Smooth muscle cell (in vitro differentiated cells): ENCODE measurements around the gene RUBCN. TPM values are rescaled to one million over a fixed set of nuclear protein-coding genes. Genes with fewer than 3 reads are reported as not detected.
A peak's percentile ranks its signal among the peaks of the same experiment; 100 is the strongest.
"Not testable (repeated sequence)": the region's sequence is repeated elsewhere in the genome, so short reads cannot be mapped to it uniquely, and the experiment has no call there.

Source experiments
- DNase-seq: peaks from one replicate; lab custom pipeline; 2025; ENCODE audit not compliant: unreplicated experiment; lab: John Stamatoyannopoulos, UW
- H2AFZ ChIP-seq: fragments of 200-600 bp; sonication (generic); 2 replicates; pipeline ENCODE4 v1.6.0; 2016; ENCODE audit warnings: antibody characterized with exemption, low read depth, mild to moderate bottlenecking
- H3F3A ChIP-seq: fragments of 200-600 bp; sonication (generic); 2 replicates; pipeline ENCODE4 v1.6.0; 2017; ENCODE audit warnings: antibody characterized with exemption, low read depth
- H3K27ac ChIP-seq: fragments of 200-600 bp; sonication (generic); 2 replicates; pipeline ENCODE4 v1.5.1; 2016; ENCODE audit warnings: low read depth, mild to moderate bottlenecking
- H3K27me3 ChIP-seq: fragments of 200-600 bp; sonication (generic); 2 replicates; pipeline ENCODE4 v1.6.1; 2016; ENCODE audit warnings: low read depth, mild to moderate bottlenecking
- H3K36me3 ChIP-seq: fragments of 200-600 bp; sonication (generic); 2 replicates; pipeline ENCODE4 v1.5.1; 2016; ENCODE audit warnings: low read depth
- H3K4me1 ChIP-seq: fragments of 200-600 bp; sonication (generic); 2 replicates; pipeline ENCODE4 v1.5.1; 2016; ENCODE audit warnings: low read depth
- H3K4me2 ChIP-seq: fragments of 200-600 bp; sonication (generic); 2 replicates; pipeline ENCODE4 v1.6.0; 2016; ENCODE audit warnings: mild to moderate bottlenecking
- H3K4me3 ChIP-seq: fragments of 200-600 bp; sonication (generic); 2 replicates; pipeline ENCODE4 v1.5.1; 2016; ENCODE audit warnings: mild to moderate bottlenecking
- H3K79me2 ChIP-seq: fragments of 200-600 bp; sonication (generic); 2 replicates; pipeline ENCODE4 v1.6.0; 2016; ENCODE audit warnings: low read depth, mild to moderate bottlenecking
- H3K9ac ChIP-seq: fragments of 200-600 bp; sonication (generic); 2 replicates; pipeline ENCODE4 v1.6.0; 2016; ENCODE audit warnings: low read depth
- H3K9me3 ChIP-seq: fragments of 200-600 bp; sonication (generic); replicated peaks from 2 replicates; pipeline ENCODE4 v1.5.1; 2016; ENCODE audit warnings: low read depth
- H4K20me1 ChIP-seq: fragments of 200-600 bp; sonication (generic); 2 replicates; pipeline ENCODE4 v1.6.0; 2016; ENCODE audit warnings: low read depth
- WGBS: methylation state at CpG from one replicate; pipeline ENCODE4 v1.1.7; 2016; ENCODE audit warnings: low lambda C conversion rate; 5-methylcytosine and 5-hydroxymethylcytosine counted together
- polyA plus RNA-seq: library from polyadenylated mRNA; unstranded; fragments of >200 nt; fragmentation: Nextera tagmentation; extraction: Ambion mirVana; gene quantifications from 2 replicates; pipeline ENCODE4 v1.2.1, GENCODE V29; 2016
- total RNA-seq: library from RNA; depleted of rRNA; stranded (reverse); fragments of >200 nt; gene quantifications from 2 replicates; pipeline ENCODE4 v1.2.3, GENCODE V29; 2014

RUBCN gene
- total and polyA plus RNA-seq, 2 experiments from 2014 or later = 7.5 to 8.3 TPM

DNA sequence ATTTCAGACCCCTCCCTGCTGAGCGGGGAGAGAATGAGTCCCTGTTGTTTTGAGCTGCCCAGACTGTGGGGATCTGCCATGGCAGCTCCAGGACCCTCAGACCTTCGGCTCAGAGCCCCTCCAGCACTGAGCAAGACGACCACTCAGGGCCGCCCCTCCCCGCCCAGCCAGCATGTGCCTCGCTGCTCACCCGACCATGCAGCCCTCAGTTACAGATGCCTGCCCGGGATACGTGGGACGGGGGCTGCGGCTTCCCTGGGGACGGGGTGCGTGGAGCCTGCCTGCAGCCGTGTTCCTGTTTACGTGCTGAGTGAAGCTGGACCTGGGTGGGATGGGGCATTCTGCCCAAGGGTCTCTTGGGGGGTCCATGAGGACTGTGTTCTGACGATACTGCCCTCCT, 77.0 kb downstream of the RUBCN start:
- not testable (repeated sequence) for H3K79me2 ChIP-seq, H3K27me3 ChIP-seq, H3F3A ChIP-seq, H3K9me3 ChIP-seq, H3K4me1 ChIP-seq, H3K9ac ChIP-seq, H2AFZ ChIP-seq, DNase-seq, H3K4me2 ChIP-seq, H4K20me1 ChIP-seq, H3K36me3 ChIP-seq, H3K27ac ChIP-seq, H3K4me3 ChIP-seq
- WGBS = 90% methylated on average over 16 of the region's 16 CpGs

DNA sequence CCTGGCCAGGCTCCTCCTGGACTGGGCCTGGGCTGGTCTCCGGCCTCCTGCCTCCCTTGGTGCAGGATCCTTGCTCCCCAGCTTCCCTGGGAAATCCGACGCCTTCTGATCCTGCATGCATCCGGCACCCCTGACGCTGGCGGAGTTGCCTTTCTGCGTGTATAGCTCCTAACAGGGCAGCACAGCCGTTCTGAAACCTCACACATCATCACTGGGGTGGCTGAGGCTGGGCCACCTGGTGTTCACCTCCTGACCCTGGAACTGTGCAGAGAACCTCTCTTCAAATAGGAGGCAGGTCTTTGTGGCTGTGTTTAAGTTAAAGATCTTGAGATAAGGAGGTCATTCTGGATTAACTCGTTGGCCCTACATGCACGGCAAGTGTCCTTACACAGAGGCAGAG, 77.6 kb downstream of the RUBCN start:
- DNase-seq = not testable (repeated sequence)

DNA sequence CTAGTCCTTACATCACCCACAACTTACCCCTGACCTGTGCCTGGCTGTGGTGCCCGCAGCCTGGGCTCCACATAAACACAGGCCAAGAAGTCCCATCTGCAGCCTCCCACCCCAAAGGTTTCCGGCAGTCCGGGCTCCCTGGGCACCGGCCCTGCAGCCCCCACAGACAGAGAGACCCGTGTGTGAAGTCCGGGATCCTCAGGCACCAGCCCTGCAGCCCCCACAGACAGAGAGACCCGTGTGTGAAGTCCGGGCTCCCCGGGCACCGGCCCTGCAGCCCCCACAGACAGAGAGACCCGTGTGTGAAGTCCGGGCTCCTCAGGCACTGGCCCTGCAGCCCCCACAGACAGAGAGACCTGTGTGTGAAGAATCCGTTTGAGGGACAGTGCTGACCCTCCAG, 78.0 kb downstream of the RUBCN start:
- not testable (repeated sequence) for H3K79me2 ChIP-seq, DNase-seq, H3K36me3 ChIP-seq, H3F3A ChIP-seq, H4K20me1 ChIP-seq, H2AFZ ChIP-seq, H3K4me2 ChIP-seq, H3K27ac ChIP-seq, H3K9me3 ChIP-seq, H3K27me3 ChIP-seq, H3K4me3 ChIP-seq, H3K9ac ChIP-seq, H3K4me1 ChIP-seq
- 89% methylated on average over 13 of the region's 13 CpGs for WGBS

More for the DNA sequence above, 77.6 kb downstream of the RUBCN start:
- H3K27me3 ChIP-seq, H2AFZ ChIP-seq, H3K4me1 ChIP-seq, H3K79me2 ChIP-seq, H3K4me2 ChIP-seq, H3K27ac ChIP-seq, H3K4me3 ChIP-seq, H3K9me3 ChIP-seq, H3F3A ChIP-seq, H3K36me3 ChIP-seq, H3K9ac ChIP-seq, H4K20me1 ChIP-seq: not testable (repeated sequence)
- 81% methylated on average over 9 of the region's 10 CpGs for WGBS

DNA sequence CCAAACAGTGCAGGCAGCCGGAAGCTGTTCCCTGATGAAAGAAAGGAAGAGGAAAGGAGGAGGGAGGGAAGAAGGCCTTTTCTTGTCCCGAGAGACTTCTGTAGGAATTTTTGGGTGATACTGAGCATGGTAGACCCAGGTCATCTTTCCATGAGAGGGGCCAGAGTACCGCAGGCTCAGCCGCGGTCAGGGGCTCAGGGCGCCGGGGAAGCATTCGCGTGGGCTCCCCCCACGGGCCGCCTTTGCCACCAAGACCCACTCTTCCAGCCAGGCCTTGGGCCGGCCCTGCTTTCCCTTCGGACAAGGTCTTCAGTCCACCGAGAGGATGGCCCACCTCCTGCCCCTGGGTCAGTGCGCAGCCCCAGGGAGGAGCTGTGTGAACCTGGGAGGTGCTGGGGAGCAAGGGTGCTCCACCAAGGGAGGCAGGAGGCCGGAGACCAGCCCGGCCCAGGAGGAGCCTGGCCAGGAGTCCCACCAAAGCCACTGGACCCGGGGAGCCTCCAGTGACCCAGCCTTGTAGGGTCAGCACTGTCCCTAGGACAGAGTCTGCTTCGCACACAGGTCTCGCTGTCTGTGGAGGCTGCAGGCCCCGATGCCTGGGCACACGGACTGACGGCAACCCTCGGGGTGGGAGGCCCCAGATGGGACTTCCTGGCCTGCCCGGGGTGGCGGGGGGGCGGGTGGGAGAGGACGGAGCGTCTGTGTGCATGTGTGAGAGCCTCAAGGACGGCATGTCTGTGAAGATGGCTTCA, 79.0 kb downstream of the RUBCN start:
- WGBS = 95% methylated on average over 21 of the region's 30 CpGs
- H4K20me1 ChIP-seq, H3K79me2 ChIP-seq, H3K36me3 ChIP-seq, H3K4me1 ChIP-seq, H3K4me2 ChIP-seq, DNase-seq, H3K27me3 ChIP-seq, H2AFZ ChIP-seq, H3K9me3 ChIP-seq, H3K9ac ChIP-seq, H3F3A ChIP-seq, H3K27ac ChIP-seq, H3K4me3 ChIP-seq: not testable (repeated sequence)

DNA sequence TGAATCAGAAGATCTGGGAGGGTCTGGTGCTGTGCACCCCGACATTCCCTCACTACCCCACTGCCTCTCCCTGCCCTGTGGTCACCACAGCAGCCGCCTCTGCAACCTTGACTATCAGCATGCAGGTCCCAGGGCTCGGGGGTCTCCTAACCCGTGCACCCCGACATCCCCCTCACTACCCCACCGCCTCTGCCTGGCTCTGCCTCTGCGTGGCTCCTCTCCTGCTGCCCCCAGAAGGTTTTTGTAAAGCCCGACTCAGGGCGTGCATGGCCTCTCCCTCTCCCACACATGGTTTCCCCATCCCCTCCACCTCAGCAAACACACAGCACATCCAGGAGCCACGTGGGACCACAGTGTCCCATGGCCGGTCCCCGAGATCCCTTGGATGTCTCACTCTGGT, 79.7 kb downstream of the RUBCN start:
- H3K27me3 ChIP-seq, H2AFZ ChIP-seq, H3F3A ChIP-seq, H3K9ac ChIP-seq, H3K9me3 ChIP-seq, DNase-seq, H3K4me1 ChIP-seq, H3K4me3 ChIP-seq, H3K27ac ChIP-seq, H4K20me1 ChIP-seq, H3K36me3 ChIP-seq, H3K4me2 ChIP-seq, H3K79me2 ChIP-seq: not testable (repeated sequence)
- WGBS = 93% methylated on average over 9 of the region's 12 CpGs

DNA sequence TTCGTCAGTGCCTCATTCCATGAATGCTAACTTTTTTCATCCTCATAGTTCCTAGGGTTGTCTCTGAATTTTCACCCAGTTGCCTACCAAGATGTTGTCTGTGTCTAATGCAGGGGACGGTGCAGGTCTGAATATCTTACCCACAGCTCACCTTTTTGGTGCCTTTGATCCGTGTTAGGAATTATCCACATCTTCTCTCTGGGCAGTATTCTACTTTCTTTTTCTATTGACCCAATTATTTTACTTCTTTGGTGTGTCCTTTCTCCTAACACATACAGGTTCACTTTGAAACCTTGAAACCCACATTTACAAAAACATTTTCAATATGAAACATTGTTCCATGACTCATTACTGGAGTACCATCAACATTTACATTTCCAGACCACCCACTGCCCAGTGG, 80.6 kb downstream of the RUBCN start:
- not testable (repeated sequence) for DNase-seq, H4K20me1 ChIP-seq, H3K9me3 ChIP-seq, H3K4me3 ChIP-seq, H3K9ac ChIP-seq, H3K79me2 ChIP-seq, H3F3A ChIP-seq, H2AFZ ChIP-seq, H3K36me3 ChIP-seq, H3K4me1 ChIP-seq, H3K27me3 ChIP-seq, H3K27ac ChIP-seq, H3K4me2 ChIP-seq
- WGBS = 85% methylated on average over 3 of the region's 3 CpGs

DNA sequence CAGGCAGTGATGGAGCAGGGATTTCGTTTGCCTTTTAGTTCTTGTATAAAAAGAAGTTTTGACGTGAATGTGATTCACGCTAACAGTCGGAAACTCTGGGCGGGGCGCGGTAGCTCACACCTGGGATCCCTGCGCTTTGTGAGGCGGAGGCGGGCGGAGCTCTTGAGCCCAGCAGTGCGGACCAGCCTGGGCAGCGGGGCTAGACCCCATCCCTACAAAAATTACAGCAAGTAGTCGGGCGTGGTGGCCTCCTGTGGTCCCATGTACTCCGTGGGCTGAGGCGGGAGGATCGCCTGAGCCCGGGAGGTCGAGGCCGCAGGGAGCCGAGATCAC, 81.7 kb downstream of the RUBCN start:
- H3K27me3 ChIP-seq = not testable (repeated sequence)
- WGBS = no CpG with 5 or more reads among the region's 22 CpGs

DNA sequence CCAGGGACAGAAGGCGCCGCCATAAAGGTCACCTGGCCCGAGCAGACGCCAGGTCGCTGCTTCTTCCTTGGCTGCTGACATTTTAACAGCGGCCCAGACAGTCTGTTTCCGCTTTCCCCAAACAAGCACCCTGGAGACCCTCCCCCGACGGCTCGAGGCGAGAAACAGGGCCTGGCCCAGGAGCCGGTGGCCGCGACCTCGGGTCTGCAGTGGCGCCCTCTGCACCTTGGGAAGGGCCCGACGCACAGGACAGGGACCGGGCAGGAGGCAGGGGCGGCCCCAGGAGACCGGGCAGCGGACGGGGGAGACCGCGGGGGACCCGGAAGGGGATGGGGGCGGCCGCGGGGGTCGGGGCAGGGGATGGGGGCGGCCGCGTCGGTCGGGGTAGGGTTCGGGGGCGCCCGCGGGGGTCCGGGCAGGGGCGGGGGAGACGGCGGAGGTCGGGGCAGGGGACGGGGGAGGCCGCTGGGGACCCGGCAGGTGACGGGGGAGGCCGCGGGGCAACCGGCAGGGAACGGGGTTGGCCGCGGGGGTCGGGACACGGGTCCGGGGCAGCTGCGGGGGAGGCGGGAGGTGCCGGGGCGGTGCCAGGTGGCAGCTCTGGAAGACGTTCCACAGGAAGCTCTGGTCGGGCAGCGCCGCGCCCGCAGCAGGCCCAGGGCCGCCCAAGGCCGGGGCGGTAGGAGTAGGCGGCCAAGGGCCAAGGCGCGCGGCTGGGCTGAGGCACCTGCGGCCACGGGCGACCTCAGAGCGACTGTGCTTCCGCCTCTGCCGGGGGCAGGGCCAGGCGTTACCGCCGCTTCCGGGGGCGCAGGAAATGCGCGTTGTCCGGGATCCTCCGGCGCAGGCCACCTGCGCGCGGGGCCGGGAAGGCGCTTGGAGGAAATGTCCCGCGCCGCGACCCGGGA, 82.4 kb downstream of the RUBCN start:
- not testable (repeated sequence) for H3K9me3 ChIP-seq, H3K27ac ChIP-seq, H3K9ac ChIP-seq, H4K20me1 ChIP-seq, H3F3A ChIP-seq, H3K36me3 ChIP-seq, H3K27me3 ChIP-seq, DNase-seq, H3K4me1 ChIP-seq, H3K79me2 ChIP-seq, H2AFZ ChIP-seq
- H3K4me2 ChIP-seq = peak overlapping the region; percentile 83
- peak overlapping the region; percentile 48 for H3K4me3 ChIP-seq
- WGBS = under 1% methylated on average over 20 of the region's 100 CpGs

More for the DNA sequence above, 81.7 kb downstream of the RUBCN start:
- not testable (repeated sequence) for H3K9ac ChIP-seq, H3K36me3 ChIP-seq, H3K4me2 ChIP-seq, H3F3A ChIP-seq, H3K9me3 ChIP-seq, H3K4me3 ChIP-seq, H4K20me1 ChIP-seq, H2AFZ ChIP-seq, H3K27ac ChIP-seq, DNase-seq, H3K4me1 ChIP-seq, H3K79me2 ChIP-seq
